CD14-positive monocyte (primary cell): ENCODE data around the gene MTA2. TPM values are rescaled to one million over a fixed set of nuclear protein-coding genes. Genes with fewer than 3 reads are reported as not detected.

Source experiments
- DNase-seq, 3 donors: peaks; one replicate each; pipeline ENCODE4 v3.0.0-alpha.2; 2011 to 2022
- H2AFZ ChIP-seq: 2 replicates; pipeline ENCODE4 v1.6.0; 2012; ENCODE audit warnings: mild to moderate bottlenecking, low read depth, low read length, inconsistent platforms; ENCODE audit not compliant: insufficient read depth, poor library complexity, severe bottlenecking
- H3K27ac ChIP-seq, 2 donors: 1 replicate in 1 of 2; 2 replicates in 1 of 2; pipeline ENCODE4 v1.5.1; 2012 to 2013; ENCODE audit warnings: low read length in 2 of 2, control low read depth in 1 of 2, inconsistent platforms in 1 of 2, low read depth in 1 of 2, mild to moderate bottlenecking in 1 of 2
- H3K27me3 ChIP-seq, 2 donors: one replicate each; pipeline versions ENCODE4 v1.6.0 to v1.6.1; 2011 to 2013; ENCODE audit warnings: low read length in 2 of 2; ENCODE audit not compliant: control insufficient read depth in 2 of 2, insufficient read depth in 2 of 2
- H3K36me3 ChIP-seq, 2 donors: replicated peaks in 1 of 2; 1 replicate in 1 of 2; 2 replicates in 1 of 2; pipeline versions ENCODE4 v1.5.1 to v1.6.1; 2012 to 2013; ENCODE audit warnings: low read length in 2 of 2, control low read depth in 1 of 2, inconsistent platforms in 1 of 2, mild to moderate bottlenecking in 1 of 2; ENCODE audit not compliant: insufficient read depth in 2 of 2, control insufficient read depth in 1 of 2
- H3K4me1 ChIP-seq, 2 donors: 1 replicate in 1 of 2; 2 replicates in 1 of 2; pipeline versions ENCODE4 v1.5.1 to v1.6.1; 2012 to 2013; ENCODE audit warnings: low read length in 2 of 2, control low read depth in 1 of 2, inconsistent platforms in 1 of 2, mild to moderate bottlenecking in 1 of 2, moderate library complexity in 1 of 2; ENCODE audit not compliant: insufficient read depth in 2 of 2, control insufficient read depth in 1 of 2
- H3K4me2 ChIP-seq: replicated peaks from 2 replicates; pipeline ENCODE3; 2012; ENCODE audit warnings: low read length, moderate library complexity, mild to moderate bottlenecking; ENCODE audit not compliant: poor library complexity, severe bottlenecking; ENCODE audit errors: extremely low read depth
- H3K4me3 ChIP-seq, 3 experiments: fragments of 200-600 bp in 1 of 3; sonication (generic) in 1 of 3; replicated peaks in 1 of 3; 1 replicate in 2 of 3; 2 replicates in 1 of 3; pipeline ENCODE4 v1.5.1; 2011 to 2013; ENCODE audit warnings: low read length in 3 of 3, mild to moderate bottlenecking in 3 of 3, control low read depth in 2 of 3, low read depth in 2 of 3, inconsistent platforms in 1 of 3, moderate library complexity in 1 of 3
- H3K79me2 ChIP-seq: 2 replicates; pipeline ENCODE4 v1.6.0; 2012; ENCODE audit warnings: mild to moderate bottlenecking, control low read depth, inconsistent platforms, low read length, moderate library complexity; ENCODE audit not compliant: insufficient read depth
- H3K9ac ChIP-seq: 2 replicates; pipeline ENCODE4 v1.6.0; 2017; ENCODE audit warnings: low read length, mild to moderate bottlenecking; ENCODE audit not compliant: insufficient read depth, poor library complexity, severe bottlenecking
- H3K9me3 ChIP-seq, 2 donors: replicated peaks in 1 of 2; 1 replicate in 1 of 2; 2 replicates in 1 of 2; pipeline versions ENCODE4 v1.5.1 to v1.6.1; 2012 to 2013; ENCODE audit warnings: low read length in 2 of 2, control low read depth in 1 of 2; ENCODE audit not compliant: control insufficient read depth in 1 of 2, insufficient read depth in 1 of 2
- H4K20me1 ChIP-seq: 2 replicates; pipeline ENCODE4 v1.6.0; 2012; ENCODE audit warnings: mild to moderate bottlenecking, low read length, control low read depth, moderate library complexity; ENCODE audit not compliant: insufficient read depth
- H3K27ac Mint-ChIP-seq, 7 donors: one replicate each; pipeline ENCODE4 v1.8.0; 2020; ENCODE audit warnings: mild to moderate bottlenecking in 7 of 7, mixed read lengths in 7 of 7, moderate library complexity in 6 of 7, inconsistent platforms in 2 of 7
- H3K27me3 Mint-ChIP-seq, 3 donors: one replicate each; pipeline ENCODE4 v1.8.0; 2021 to 2022; ENCODE audit warnings: low read depth in 3 of 3, mild to moderate bottlenecking in 3 of 3, mixed read lengths in 3 of 3, moderate library complexity in 3 of 3, inconsistent platforms in 1 of 3
- H3K36me3 Mint-ChIP-seq, 2 donors: one replicate each; pipeline ENCODE4 v1.8.0; 2020; ENCODE audit warnings: mixed read lengths in 2 of 2, inconsistent platforms in 1 of 2, mild to moderate bottlenecking in 1 of 2
- H3K4me1 Mint-ChIP-seq: one replicate; pipeline ENCODE4 v1.8.0; 2020; ENCODE audit warnings: mild to moderate bottlenecking, mixed read lengths
- H3K4me3 Mint-ChIP-seq, 2 donors: one replicate each; pipeline ENCODE4 v1.8.0; 2020; ENCODE audit warnings: mild to moderate bottlenecking in 2 of 2, mixed read lengths in 2 of 2, moderate library complexity in 1 of 2
- H3K9me3 Mint-ChIP-seq, 7 donors: one replicate each; pipeline ENCODE4 v1.8.0; 2020 to 2022; ENCODE audit warnings: mixed read lengths in 7 of 7, mild to moderate bottlenecking in 6 of 7, moderate library complexity in 6 of 7, inconsistent platforms in 2 of 7
- CTCF ChIP-seq: fragments of 200-600 bp; IDR thresholded peaks from one replicate; pipeline ENCODE4 v1.8.0; 2022; ENCODE audit warnings: antibody characterized with exemption, mild to moderate bottlenecking
- WGBS: methylation state at CpG from one replicate; pipeline ENCODE4 v1.1.5; 2013; ENCODE audit warnings: missing lambda C conversion rate; ENCODE audit not compliant: insufficient coverage; 5-methylcytosine and 5-hydroxymethylcytosine counted together
- intact Hi-C, 2 donors: fragments of 100-400 bp; cut with micrococcal nuclease; formaldehyde crosslinking; loops; one replicate each; pipeline versions ENCODE4 v1.15.0 to v1.15.1; 2023
- polyA plus RNA-seq, 3 donors: library from polyadenylated mRNA; depleted of rRNA in 1 of 3; unstranded in 2 of 3; stranded (reverse) in 1 of 3; fragments of 300-500 nt in 2 of 3; fragments of >200 nt in 1 of 3; fragmentation: Illumina TruSeq in 2 of 3; gene quantifications; 1 replicate in 2 of 3; 2 replicates in 1 of 3; pipeline ENCODE4 v1.2.3, GENCODE V29; 2012 to 2021

Gene MTA2
- polyA plus RNA-seq, 3 donors = 14.0 to 38.6 (median 17.6) TPM

DNA sequence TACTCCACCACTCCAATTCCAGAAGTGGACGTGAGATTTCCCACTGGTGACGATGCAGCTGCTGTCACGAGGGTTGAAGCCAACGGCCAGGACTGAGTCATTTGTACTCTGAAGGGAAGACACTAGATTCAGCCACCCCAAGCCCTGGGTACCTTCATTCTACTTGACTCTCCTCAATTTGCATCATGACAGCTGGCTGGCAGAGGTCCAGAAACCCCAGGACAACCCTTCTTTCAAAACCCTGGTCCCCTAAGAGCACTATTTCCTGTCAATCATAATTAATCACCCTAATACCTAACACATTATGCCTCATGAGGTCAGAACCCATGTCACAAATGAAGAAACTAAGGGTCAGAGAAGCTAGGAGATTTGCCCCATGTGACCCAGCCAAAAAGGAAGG lies 6.0 kb upstream of the MTA2 start:
- H2AFZ ChIP-seq = no peak overlapping the region
- peak overlapping the region in 1 of 2 donors; percentile 53 for H3K4me3 Mint-ChIP-seq
- H3K4me1 Mint-ChIP-seq = peaks cover 44% of the 10 kb centered on the region
- 46% methylated on average over 4 of the region's 4 CpGs for WGBS
- H3K4me2 ChIP-seq = peak overlapping the region; percentile 1
- peaks cover 0 to 2% (median 0%) of the 10 kb centered on the region in 7 donors for H3K9me3 Mint-ChIP-seq
- no peaks in the 10 kb centered on the region for H3K9me3 ChIP-seq
- no peak for TF ChIP-seq CTCF
- H3K27ac Mint-ChIP-seq = peak overlapping the region; percentile 76 to 97 (median 88)
- peak; percentile 58 to 93 (median 77) for DNase-seq
- H3K27ac ChIP-seq = peak overlapping the region; percentile 32 to 63
- no peaks in the 10 kb centered on the region for H4K20me1 ChIP-seq
- H3K4me3 ChIP-seq = no peak overlapping the region
- peaks cover 65 to 75% of the 10 kb centered on the region in 2 donors for H3K36me3 Mint-ChIP-seq
- peaks cover 0 to 2% (median 0%) of the 10 kb centered on the region in 3 donors for H3K27me3 Mint-ChIP-seq
- H3K4me1 ChIP-seq = peaks cover 33 to 38% of the 10 kb centered on the region in 2 donors
- H3K36me3 ChIP-seq = peaks cover 30 to 64% of the 10 kb centered on the region in 2 donors
- no peaks in the 10 kb centered on the region for H3K27me3 ChIP-seq
- H3K9ac ChIP-seq = no peak overlapping the region
- intact Hi-C loops = no loop called here
- peaks cover 16% of the 10 kb centered on the region for H3K79me2 ChIP-seq

GRCh38 chr11:62605902-62606301 lies 4.2 kb upstream of the MTA2 start:
- TF ChIP-seq CTCF = no peak
- Histone ChIP-seq H3K36me3 (peaks cover 30 to 64% of the 10 kb centered on the region in 2 donors), H3K79me2 (peaks cover 12% of the 10 kb centered on the region), H3K4me3 (no peak overlapping the region), H3K4me2 (no peak overlapping the region), H3K27ac (no peak overlapping the region), H3K27me3 (no peaks in the 10 kb centered on the region), H3K9ac (no peak overlapping the region), H3K4me1 (peaks cover 33 to 35% of the 10 kb centered on the region in 2 donors), H4K20me1 (no peaks in the 10 kb centered on the region), H3K9me3 (no peaks in the 10 kb centered on the region), H2AFZ (no peak overlapping the region)
- intact Hi-C loops = no loop called here
- Mint-ChIP-seq H3K4me1 (peaks cover 39% of the 10 kb centered on the region), H3K36me3 (peaks cover 65 to 75% of the 10 kb centered on the region in 2 donors), H3K4me3 (no peak overlapping the region), H3K27me3 (peaks cover 0 to 2% (median 0%) of the 10 kb centered on the region in 3 donors), H3K27ac (peak overlapping the region in 3 of 7 donors; percentile 20 to 58 (median 57)), H3K9me3 (peaks cover 0 to 2% (median 0%) of the 10 kb centered on the region in 7 donors)
- DNase-seq = no peak
- over 99% methylated on average over 14 of the region's 15 CpGs for WGBS
